Measurements from ENCODE around the gene LRRC4.

- TF ChIP-seq, protein P1, sequence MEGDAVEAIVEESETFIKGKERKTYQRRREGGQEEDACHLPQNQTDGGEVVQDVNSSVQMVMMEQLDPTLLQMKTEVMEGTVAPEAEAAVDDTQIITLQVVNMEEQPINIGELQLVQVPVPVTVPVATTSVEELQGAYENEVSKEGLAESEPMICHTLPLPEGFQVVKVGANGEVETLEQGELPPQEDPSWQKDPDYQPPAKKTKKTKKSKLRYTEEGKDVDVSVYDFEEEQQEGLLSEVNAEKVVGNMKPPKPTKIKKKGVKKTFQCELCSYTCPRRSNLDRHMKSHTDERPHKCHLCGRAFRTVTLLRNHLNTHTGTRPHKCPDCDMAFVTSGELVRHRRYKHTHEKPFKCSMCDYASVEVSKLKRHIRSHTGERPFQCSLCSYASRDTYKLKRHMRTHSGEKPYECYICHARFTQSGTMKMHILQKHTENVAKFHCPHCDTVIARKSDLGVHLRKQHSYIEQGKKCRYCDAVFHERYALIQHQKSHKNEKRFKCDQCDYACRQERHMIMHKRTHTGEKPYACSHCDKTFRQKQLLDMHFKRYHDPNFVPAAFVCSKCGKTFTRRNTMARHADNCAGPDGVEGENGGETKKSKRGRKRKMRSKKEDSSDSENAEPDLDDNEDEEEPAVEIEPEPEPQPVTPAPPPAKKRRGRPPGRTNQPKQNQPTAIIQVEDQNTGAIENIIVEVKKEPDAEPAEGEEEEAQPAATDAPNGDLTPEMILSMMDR (conservative IDR thresholded peaks at IDR 0.05 in 1 of 2, IDR thresholded peaks at IDR 0.05 in 1 of 2; ENCODE audit: extremely low read depth in 1 of 2, insufficient read depth in 1 of 2, low read depth in 1 of 2, low read length in 2 of 2), result no peak
- TF ChIP-seq EZH2 (IDR thresholded peaks at IDR 0.05; ENCODE audit: borderline replicate concordance, low read length), result no peak
Observed at GRCh38 chr7:128014811-128015210, 16.4 kb downstream of the LRRC4 start.

All from mammary epithelial cell (primary cell).